PC-3 (cell line): Measurements from ENCODE around the gene POLR2J.

ENCODE experiments used
- EZH2phosphoT487 ChIP-seq: fragments of 300-600 bp; sonication (generic); IDR thresholded peaks from 2 replicates; pipeline ENCODE4 v1.6.1; 2018; ENCODE audit warnings: mild to moderate bottlenecking, antibody characterized with exemption, low read length, borderline replicate concordance
- TF ChIP-seq, protein P1 (sequence below): fragments of 300-600 bp; sonication (generic); conservative IDR thresholded peaks from 2 replicates; pipeline ENCODE4 v1.5.1; 2017; ENCODE audit warnings: antibody characterized with exemption, low read depth, mild to moderate bottlenecking, low read length

DNA sequence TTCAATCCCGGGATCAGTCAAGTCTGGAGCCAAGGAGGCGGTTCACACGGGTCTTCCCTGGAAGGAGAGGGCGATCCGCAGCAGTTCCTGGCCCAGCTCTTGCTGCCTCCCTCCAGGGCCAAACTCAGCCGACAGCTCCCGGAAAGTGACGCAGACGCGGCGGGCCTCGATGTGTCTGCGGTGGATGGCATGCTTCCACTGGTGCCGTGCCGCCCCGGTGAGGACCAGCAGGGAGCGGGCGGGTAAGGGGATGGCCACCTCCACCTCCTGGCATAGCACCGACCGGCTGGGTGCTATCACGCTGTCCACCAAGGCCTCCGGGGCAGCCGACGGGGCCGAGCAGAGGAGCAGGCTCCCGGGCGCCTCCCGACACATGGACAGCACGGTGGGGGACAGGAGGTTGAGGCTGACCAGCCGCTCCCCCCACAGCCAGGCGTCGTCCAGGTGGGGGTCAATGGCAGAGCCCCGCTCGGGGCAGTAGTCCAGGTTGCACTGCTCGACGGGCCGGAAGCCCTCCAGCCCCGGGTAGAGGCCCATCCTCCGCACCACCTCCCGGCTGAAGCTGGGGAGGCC is 21.3 kb downstream of the POLR2J start:
- TF ChIP-seq, protein P1, sequence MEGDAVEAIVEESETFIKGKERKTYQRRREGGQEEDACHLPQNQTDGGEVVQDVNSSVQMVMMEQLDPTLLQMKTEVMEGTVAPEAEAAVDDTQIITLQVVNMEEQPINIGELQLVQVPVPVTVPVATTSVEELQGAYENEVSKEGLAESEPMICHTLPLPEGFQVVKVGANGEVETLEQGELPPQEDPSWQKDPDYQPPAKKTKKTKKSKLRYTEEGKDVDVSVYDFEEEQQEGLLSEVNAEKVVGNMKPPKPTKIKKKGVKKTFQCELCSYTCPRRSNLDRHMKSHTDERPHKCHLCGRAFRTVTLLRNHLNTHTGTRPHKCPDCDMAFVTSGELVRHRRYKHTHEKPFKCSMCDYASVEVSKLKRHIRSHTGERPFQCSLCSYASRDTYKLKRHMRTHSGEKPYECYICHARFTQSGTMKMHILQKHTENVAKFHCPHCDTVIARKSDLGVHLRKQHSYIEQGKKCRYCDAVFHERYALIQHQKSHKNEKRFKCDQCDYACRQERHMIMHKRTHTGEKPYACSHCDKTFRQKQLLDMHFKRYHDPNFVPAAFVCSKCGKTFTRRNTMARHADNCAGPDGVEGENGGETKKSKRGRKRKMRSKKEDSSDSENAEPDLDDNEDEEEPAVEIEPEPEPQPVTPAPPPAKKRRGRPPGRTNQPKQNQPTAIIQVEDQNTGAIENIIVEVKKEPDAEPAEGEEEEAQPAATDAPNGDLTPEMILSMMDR = no peak
- TF ChIP-seq EZH2phosphoT487 = no peak
